ENCODE measurements around the gene FANCI.

FANCI gene

DNA sequence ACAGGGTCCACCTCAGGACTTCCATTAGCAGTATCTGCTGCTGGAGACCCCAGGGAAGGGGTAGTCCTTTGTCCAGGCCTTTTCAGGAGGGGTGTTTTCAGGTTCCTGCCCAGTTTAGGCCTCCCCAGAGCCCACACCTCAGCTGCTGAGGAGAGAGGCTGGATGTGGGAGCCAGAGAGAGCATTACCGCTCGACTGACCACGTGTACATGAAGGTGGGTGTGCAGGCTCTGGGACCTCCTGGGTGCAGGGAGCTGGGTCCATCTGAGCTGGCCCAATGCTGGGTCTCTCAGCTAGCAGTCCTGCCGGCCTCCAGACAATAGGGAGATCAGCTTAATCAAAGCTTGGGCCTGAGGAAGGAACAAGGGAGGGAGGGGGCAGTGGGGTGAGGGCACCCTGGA is 120.0 kb downstream of the FANCI start:
- DNase-seq: no peak

DNA sequence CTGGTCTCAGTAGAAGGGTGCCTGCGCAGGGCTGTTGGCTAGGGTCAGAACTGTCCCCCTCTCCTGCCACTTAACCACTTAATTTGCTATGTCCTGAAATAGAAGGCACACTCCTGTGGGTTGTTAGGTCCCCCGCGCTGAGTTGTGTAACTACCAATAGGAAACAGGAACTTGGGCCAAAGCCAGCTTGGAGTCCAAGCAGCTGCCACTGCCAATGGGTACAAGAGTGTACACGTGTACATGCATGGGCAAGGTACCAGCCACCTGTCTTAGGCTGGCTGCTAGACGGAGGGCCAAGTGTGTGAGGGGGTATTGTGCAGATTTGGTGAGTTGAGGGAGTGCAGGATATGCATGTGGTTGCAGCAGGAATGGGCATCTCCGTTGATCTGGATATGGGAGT is 120.6 kb downstream of the FANCI start:
- DNase-seq: peak; percentile 74

DNA sequence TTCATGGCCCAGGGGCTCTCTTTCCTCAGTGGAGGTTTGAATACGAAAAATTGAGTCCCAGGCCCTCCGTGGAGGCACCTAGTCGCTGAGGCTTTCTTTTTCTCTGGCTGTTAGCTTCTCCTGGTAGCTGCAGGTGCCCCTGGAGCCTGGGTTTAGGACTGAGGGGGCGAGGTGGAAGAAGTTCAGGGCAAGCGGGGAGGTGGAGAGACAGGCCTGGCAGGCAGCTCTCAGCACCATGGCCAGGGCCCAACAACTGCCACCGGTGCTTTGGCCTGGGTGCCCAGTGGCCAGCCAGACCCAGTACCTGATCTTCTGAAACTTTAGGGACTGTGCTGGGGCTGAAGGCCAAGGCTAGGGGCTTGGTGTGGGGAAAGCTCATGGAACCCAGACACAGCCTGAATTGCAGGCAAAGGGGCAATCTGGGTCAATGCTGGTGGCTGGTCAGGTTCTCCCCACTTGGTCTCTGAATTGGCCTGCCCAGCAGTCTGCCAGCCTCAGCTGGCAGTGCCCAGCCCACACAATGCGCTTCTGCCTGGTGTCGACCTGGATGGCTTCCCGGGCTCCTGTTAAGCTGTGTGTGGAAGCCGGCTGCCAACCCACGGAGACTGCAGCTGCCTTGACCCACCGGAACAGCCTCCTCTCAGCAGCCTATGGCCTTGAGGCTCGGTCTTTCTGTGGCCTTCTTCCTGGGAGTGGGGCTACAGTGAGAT is 121.1 kb downstream of the FANCI start:
- DNase-seq: no peak

DNA sequence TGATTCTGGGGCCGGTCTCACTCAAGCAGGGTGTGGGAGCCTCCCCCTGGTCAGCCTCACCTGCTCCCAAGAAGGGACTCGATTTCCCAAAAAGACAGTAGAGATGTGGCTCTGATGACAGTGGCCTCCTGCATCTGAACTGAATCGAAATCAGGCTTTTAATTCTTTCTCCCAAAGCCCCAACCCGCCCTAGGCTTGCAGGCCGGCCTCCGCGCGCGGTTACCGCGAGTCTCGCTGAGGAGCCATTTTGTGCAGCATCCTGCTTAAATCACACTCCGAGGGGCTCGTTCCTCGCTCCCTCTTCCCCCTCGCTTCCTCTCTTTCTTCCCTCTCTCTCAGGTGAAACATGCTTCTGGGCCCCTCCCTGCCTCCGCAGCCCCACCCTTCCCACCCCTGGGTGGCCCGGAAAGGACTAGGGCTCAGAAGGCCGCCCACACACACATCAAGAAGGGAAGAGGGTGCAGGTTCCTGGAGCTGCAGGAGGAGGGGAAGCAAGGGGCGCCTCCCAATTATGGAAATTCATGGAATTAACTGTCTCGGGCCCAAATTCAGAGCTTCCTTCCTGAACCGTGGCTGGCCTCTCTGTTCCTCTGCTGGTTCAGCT is 121.8 kb downstream of the FANCI start:
- no peak for DNase-seq

All from suppressor macrophage treated with lipopolysaccharide for 4 hours (primary cell).